GM21360 (cell line): ENCODE results near the gene AP1M1.
A peak's percentile ranks its signal among the peaks of the same experiment; 100 is the strongest.
"Not testable (repeated sequence)": the region's sequence is repeated elsewhere in the genome, so short reads cannot be mapped to it uniquely, and the experiment has no call there.

Experiments
- ATAC-seq: cut with Tn5 transposase; IDR thresholded peaks from one replicate; pipeline ENCODE4 v1.9.1; 2021; ENCODE audit warnings: mild to moderate bottlenecking, moderate library complexity; ENCODE audit not compliant: unreplicated experiment

The AP1M1 gene

DNA sequence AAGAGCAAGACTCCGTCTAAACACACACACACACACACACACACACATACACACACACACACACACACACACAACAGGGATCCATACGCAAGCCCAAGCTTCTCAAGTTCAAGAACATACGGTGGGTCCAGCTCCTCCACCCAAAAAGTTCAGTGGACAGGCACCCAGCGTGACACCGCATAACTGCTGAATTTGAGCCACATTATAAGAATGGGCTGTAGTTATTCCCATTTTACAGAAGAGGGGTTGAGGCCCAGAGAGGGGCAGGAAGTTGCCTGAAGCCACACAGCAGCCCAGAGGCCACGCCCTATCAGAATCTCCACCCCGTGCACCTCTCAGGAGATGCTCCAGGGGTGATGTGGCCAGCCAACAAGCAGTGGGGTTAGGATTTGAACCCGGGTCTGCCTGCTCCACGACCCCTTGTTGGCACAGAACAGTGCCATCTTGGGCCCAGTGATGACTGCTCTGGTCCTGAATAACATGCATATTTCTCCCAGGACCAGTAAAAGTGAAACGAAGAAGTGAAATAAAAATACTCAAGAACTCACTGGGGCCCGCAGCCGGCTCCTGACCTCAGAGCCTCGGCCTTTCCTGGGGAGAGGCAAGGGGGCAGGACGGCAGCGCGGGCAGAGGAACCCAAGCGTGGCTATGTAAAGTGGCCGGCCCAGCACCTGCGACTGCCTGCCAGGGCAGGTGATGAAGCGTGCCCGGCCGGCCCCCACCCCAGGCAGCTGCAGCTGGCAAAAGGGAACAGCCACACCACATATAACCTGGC lies 61.9 kb downstream of the AP1M1 start:
- ATAC-seq = no peak

DNA sequence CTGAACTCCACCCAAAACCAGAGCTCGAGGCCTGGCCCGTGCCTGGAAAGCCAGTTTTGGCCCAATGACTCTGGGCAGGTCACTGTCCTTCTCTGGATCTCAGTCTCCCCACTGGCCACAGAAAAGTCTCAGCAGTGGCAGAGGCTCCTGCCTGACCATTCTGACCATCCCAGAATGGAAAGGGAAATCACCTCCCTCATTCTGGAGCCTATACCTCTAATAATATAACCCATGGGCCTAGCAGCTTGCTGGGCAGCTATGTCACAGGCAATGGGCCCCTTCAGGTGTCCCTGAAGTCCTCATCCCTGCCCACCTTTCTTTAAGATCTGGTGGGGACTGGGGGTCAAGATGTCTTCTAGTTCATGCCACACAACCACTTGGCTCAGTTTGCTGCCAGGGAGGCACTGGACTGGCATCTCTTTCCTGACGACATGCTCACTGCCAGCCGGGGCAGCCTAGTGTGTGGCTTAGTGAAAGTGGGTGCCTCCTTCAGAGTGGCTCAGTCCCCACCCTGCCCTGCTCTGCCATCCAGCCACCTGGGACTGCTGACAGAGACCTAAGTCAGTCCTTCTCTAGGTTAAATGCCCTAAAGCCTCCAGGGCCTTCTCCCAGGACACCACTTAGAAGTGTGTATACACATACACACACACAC lies 62.6 kb downstream of the AP1M1 start:
- ATAC-seq = no peak

DNA sequence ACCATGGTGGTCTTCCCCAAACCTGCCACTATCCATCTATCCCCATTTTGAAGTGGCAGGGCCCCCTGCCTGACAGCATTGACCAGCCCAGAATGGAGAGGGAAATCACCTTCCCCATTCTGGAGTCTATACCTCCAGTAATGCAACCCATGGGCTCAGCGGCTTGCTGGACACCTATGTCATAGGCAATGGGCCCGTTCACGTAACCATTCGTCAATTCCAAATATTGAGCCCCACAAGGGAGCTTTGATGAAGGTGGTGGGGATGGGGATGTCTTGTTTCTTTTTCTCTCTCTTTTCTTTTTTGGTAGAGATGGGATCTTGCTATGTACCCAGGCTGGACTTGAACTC lies 63.1 kb downstream of the AP1M1 start:
- ATAC-seq = no peak

DNA sequence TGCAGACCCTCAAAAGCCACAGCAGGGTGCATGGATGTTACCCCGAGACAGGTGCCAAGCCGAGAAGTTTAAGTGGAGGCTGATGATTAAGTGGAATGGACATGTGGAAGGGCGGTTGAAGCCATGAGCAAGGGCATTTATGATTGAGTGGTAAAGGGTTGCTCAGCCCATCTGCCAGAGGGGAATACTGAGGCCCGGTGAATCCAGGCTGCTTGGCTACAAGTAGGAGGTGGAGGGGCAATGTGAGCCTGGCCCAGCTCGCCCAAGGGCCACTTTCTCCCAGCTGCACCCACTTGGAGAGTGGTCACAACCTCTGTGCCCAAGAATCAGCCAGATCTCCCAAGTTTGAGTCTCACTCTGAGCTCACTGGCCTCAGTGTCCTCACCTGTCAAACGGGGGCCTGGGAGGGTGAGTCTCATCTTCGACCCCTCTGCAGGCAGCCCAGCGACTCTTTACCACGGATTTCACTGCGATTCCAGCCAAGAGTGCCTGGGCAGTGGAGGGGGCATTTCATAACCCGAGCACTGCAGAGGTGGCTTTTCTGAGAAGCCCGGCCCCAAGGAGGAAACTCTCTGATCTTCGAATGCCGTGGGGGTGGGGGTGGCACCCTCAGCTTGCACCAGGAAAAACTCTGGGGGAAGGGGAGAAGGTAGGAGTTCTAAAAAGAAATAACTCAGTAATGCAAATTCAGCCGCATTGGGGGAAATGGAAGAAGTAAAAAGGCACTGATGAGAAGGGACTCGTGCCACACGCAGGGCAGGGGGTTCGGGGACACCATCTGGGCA lies 64.1 kb downstream of the AP1M1 start:
- ATAC-seq = no peak

DNA sequence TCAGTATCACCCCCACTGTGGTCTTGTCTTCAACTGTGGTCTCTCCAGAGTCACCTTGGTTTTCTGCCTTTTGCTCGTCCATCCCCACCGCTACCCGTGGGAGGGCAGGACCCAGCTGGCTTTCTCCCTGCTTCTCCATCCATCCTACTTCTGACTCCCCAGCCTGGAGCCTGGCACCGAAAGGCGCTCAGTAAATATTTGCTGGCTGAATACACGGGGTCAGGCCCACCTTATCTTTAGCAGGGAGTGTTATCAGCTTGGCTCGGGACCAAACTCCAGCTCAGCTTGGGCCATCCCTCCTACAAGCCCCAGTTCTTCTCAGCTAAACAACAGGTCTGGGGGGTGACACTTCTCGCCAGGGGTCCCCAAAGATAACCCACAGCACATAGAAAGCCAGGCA lies 64.9 kb downstream of the AP1M1 start:
- no peak for ATAC-seq

GRCh38 chr19:16263141-16263761 lies 65.5 kb downstream of the AP1M1 start:
- ATAC-seq = no peak

- no peak for ATAC-seq
These were observed 67.5 kb downstream of the AP1M1 start for GRCh38 chr19:16265205-16265604.

DNA sequence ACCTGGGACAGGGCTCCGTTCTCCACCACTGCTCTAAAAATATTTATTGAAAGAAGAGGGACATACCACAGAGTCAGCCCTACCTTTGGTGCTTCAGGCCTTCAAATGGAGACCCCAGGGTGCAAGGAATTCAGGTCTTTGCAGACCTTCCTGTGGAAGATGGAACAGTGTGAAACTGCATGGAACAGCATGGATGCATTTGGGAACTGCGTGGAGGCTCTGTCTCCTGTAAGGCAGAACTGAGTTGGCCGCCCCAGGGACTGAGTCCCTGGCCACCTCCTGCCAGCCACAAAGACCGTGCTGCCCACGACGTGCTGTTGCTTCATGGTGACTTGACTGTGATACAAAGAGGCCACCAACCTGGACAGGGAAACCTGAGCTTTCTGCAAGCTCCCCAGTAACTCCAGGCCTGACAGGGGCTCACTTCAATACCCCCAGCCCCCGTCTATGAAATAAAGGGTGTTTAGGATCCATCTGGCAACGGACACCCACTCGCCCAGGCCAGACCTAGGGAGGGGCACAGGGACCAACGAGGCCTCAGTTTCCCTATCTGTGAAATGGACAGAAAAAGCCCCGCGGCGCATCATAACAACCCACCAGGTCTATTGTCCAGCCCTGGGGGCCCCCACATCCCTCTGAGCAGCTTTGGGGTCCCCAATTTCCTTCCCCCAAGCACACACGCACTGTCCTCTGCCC lies 68.3 kb downstream of the AP1M1 start:
- ATAC-seq = no peak

DNA sequence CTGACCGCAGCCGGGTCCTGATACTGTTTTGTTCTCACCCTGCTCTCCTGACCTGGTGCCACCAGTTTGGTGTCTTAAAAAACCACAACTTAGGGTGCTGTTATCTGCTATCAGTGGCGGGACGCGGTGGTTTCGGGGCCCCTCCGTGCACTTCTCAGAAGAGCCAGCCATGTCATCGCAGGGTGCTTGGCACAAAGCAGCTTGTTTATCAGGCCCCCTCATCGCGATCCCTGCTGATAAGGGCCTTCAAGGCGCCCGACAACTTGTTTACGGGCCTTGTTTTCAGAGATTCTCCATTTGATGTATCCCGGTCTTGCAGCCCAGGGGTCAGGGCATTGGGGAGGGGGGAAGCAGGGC lies 68.9 kb downstream of the AP1M1 start:
- ATAC-seq = no peak

- no peak for ATAC-seq
These were observed 71.1 kb downstream of the AP1M1 start for GRCh38 chr19:16268676-16269319.

GRCh38 chr19:16272945-16273344 lies 75.2 kb downstream of the AP1M1 start:
- no peak for ATAC-seq

DNA sequence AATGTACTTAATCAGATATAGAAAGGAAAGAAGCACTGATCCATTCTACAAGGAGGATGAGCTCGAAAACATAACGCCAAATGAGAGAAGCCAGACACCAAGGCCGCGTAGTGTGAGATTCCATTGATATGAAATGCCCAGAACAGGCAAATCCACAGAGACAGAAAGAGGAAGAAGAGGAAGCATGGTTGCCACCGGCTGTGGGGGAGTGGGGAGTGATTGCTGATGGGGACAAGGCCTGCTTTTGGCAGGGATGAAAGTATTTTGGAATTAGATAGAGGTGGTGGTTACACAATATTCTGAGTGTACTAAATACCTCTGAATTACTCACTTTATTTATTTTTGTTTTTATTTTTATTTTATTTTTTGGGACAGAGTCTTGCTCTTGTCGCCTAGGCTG lies 76.7 kb downstream of the AP1M1 start:
- no peak for ATAC-seq

- no peak for ATAC-seq
These were observed 82.6 kb downstream of the AP1M1 start for GRCh38 chr19:16280306-16280705.

DNA sequence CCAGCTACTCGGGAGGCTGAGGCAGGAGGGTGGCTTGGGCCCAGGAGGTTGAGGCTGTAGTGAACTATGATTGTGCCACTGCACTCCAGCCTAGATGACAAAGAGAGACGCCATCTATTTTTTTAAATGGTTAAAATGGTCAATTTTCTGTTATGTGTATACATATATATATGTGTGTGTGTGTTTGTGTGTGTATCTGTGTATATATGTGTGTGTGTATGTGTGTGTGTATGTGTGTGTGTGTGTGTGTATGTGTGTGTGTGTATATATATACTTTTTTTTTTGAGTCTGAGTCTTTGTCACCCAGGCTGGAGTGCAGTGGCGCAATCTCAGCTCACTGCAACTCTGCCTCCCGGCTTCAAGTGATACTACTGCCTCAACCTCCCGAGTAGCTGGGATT lies 84.0 kb downstream of the AP1M1 start:
- ATAC-seq = no peak

DNA sequence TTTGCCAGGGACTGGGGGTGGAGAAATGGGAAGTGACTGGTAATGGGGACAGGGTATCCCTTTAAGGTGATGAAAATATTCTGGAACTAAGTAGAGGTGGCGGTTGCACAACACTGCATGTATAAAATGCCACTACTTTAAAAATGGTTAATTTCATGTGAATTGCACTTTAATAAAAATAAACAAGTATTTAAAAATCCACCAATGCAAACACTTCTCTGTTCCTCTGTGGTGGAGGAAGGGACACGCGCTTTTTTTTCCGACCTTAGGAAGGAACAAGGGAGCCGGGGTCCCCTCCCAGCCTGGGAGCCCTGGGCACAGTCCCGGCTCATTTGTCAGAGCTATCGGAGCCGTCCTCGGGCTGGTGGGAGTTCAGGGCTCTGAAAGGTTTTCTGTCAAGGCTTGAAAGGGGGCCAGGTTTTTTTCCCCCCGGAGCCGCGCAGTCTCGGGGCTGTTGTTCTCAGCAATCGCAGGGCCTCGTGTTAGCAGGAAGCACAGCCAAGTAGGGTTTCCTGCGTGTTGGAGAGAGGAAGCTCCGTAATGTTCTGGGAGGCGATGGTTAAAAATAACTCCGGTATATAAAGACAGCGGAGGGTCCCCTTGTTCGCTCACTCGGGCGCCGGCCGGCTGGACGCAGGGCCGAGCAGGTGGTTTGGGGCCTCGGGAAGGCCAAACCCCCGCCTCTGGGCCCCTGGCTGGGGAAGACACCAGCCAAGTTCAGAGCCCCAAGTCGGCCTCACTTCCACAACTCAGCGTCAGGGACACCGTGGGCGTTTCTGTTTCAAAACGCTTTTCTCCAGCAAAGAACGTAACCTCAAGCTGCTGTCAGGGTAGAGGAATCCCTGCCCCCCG lies 85.7 kb downstream of the AP1M1 start:
- peak; percentile 54 for ATAC-seq

DNA sequence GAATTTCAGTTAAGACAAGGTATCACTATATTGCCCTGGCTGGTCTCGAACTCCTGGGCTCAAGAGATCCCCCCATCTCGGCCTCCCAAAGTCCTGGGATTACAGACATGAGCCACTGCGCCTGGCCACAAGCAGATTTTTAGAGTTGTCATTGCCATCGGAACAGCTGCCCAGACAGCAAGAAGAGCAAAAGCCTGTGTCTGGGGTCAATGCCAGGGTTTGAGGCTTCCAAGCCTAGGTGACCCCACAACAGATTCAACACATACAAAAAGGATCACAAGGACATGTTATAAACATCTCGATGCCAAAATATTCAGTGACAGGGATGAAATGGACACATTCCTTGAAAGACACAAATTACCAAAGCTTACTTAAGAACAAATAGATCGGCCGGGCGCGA lies 86.8 kb downstream of the AP1M1 start:
- no peak for ATAC-seq

GRCh38 chr19:16285079-16285478 lies 87.4 kb downstream of the AP1M1 start:
- ATAC-seq = not testable (repeated sequence)

- ATAC-seq = no peak
These were observed 88.2 kb downstream of the AP1M1 start for GRCh38 chr19:16285769-16286498.

DNA sequence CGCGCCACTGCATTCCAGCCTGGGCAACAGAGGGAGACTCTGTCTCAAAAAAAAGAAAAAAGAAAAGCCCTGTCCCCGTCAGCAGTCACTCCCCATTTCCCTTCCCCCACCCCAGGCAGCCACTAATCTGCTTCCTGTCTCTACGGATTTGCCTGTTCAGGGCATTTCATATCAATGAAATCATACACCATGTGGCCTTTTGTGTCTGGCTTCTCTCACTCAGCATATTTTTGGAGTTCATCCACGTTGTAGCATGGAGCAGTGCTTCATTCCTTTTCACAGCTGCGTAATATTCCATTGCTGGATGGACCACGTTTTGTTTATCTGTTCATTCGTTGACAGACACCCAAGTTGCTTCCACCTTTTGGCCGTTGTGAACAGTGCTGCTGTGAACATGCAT lies 90.8 kb downstream of the AP1M1 start:
- ATAC-seq = no peak
